ENCODE data around the gene ZNRF3. TPM values are rescaled to one million over a fixed set of nuclear protein-coding genes. Genes with fewer than 3 reads are reported as not detected.

Gene ZNRF3
- total RNA-seq, 1 experiment from 2014 or later, result 9.7 TPM

- no peak overlapping the region for H3K27ac ChIP-seq
- no peaks in the 10 kb centered on the region for H3K9me3 ChIP-seq (replicated peaks)
- no peaks in the 10 kb centered on the region; the same call in 1 of the 2 replicates for H3K36me3 ChIP-seq
- peaks cover 7% of the 10 kb centered on the region; the same call in 1 of the 2 replicates for H3K4me1 ChIP-seq
- DNase-seq, result no peak
- H3K4me3 ChIP-seq, result no peak overlapping the region
- no peaks in the 10 kb centered on the region for H3K27me3 ChIP-seq
Measured at GRCh38 chr22:28925916-28926315, 42.5 kb downstream of the ZNRF3 start.

GRCh38 chr22:28927630-28928029 lies 44.3 kb downstream of the ZNRF3 start:
- Histone ChIP-seq H3K4me1 (peaks cover 7% of the 10 kb centered on the region; the same call in 1 of the 2 replicates), H3K9me3 (replicated peaks) (no peaks in the 10 kb centered on the region), H3K4me3 (no peak overlapping the region), H3K27me3 (no peaks in the 10 kb centered on the region), H3K36me3 (no peaks in the 10 kb centered on the region; the same call in 1 of the 2 replicates), H3K27ac (no peak overlapping the region)
- no peak for DNase-seq

DNA sequence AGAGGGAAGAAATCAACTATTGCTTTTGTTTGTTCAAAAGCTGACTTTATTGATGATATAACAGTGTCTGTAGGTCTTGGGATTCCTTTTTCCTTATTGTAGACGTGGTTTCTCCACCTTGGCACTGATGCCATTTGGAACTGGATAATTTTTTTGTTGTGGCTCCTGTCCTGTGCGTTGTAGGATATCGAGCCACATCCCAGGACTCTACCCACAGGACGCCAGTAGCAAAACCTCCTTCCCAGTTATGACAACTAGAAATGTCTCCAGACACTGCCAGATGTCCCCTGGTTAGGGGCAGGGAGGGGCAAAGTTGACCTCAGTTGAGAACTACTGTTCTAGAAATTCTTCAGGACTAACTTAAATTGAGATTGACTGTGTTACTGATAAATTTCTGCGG lies 45.8 kb downstream of the ZNRF3 start:
- Histone ChIP-seq H3K36me3 (no peaks in the 10 kb centered on the region; the same call in 1 of the 2 replicates), H3K27ac (no peak overlapping the region), H3K9me3 (replicated peaks) (no peaks in the 10 kb centered on the region), H3K4me3 (no peak overlapping the region), H3K27me3 (no peaks in the 10 kb centered on the region), H3K4me1 (peaks cover 2% of the 10 kb centered on the region; the same call in 1 of the 2 replicates)
- no peak for DNase-seq

GRCh38 chr22:28930357-28931007 lies 47.1 kb downstream of the ZNRF3 start:
- Histone ChIP-seq H3K36me3 (no peaks in the 10 kb centered on the region), H3K4me1 (no peaks in the 10 kb centered on the region), H3K9me3 (replicated peaks) (no peaks in the 10 kb centered on the region), H3K27me3 (no peaks in the 10 kb centered on the region), H3K4me3 (no peak overlapping the region), H3K27ac (no peak overlapping the region)
- no peak for DNase-seq

- Histone ChIP-seq H3K4me1 (no peaks in the 10 kb centered on the region), H3K36me3 (no peaks in the 10 kb centered on the region), H3K27me3 (no peaks in the 10 kb centered on the region), H3K4me3 (no peak overlapping the region), H3K27ac (no peak overlapping the region), H3K9me3 (replicated peaks) (no peaks in the 10 kb centered on the region)
- no peak for DNase-seq
Measured at GRCh38 chr22:28931844-28932567, 48.6 kb downstream of the ZNRF3 start.

GRCh38 chr22:28933321-28933720 lies 49.9 kb downstream of the ZNRF3 start:
- H3K27ac ChIP-seq, result no peak overlapping the region
- H3K4me3 ChIP-seq, result no peak overlapping the region
- H3K36me3 ChIP-seq, result no peaks in the 10 kb centered on the region
- no peaks in the 10 kb centered on the region for H3K27me3 ChIP-seq
- DNase-seq, result no peak
- H3K9me3 ChIP-seq (replicated peaks), result no peaks in the 10 kb centered on the region
- no peaks in the 10 kb centered on the region for H3K4me1 ChIP-seq

- Histone ChIP-seq H3K9me3 (replicated peaks) (no peaks in the 10 kb centered on the region), H3K27ac (no peak overlapping the region), H3K4me3 (no peak overlapping the region), H3K4me1 (no peaks in the 10 kb centered on the region), H3K27me3 (no peaks in the 10 kb centered on the region), H3K36me3 (no peaks in the 10 kb centered on the region)
- DNase-seq, result no peak
Measured at GRCh38 chr22:28934026-28934425, 50.7 kb downstream of the ZNRF3 start.

DNA sequence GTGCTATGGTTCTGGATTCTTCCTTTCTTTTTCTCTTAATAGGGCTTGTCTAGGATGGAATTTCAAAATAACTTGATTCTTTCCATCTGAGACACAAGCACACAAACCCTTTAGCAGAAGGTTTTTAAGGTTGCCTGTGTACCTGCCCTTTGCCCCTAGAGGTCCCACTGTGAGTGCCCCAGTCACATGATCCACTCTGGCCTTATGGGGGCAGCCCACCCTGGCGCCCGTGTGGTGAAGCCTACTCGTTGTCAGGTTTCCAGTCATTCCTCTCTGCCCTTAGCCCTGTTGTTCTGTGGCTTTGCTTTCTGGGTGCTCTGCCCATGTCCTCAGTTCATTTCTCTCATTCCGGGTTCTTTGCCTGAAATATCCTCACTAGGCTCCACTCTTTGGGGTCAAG lies 51.8 kb downstream of the ZNRF3 start:
- no peaks in the 10 kb centered on the region for H3K36me3 ChIP-seq
- no peaks in the 10 kb centered on the region for H3K27me3 ChIP-seq
- no peak overlapping the region for H3K27ac ChIP-seq
- DNase-seq, result no peak
- no peaks in the 10 kb centered on the region for H3K4me1 ChIP-seq
- no peak overlapping the region for H3K4me3 ChIP-seq
- H3K9me3 ChIP-seq (replicated peaks), result no peaks in the 10 kb centered on the region

- Histone ChIP-seq H3K4me1 (no peaks in the 10 kb centered on the region), H3K36me3 (no peaks in the 10 kb centered on the region), H3K27ac (no peak overlapping the region), H3K27me3 (no peaks in the 10 kb centered on the region), H3K4me3 (no peak overlapping the region), H3K9me3 (replicated peaks) (no peaks in the 10 kb centered on the region)
- DNase-seq, result no peak
Measured at GRCh38 chr22:28935713-28936112, 52.3 kb downstream of the ZNRF3 start.

GRCh38 chr22:28936200-28936599 lies 52.8 kb downstream of the ZNRF3 start:
- no peak for DNase-seq
- Histone ChIP-seq H3K27ac (no peak overlapping the region), H3K4me1 (no peaks in the 10 kb centered on the region), H3K9me3 (replicated peaks) (no peaks in the 10 kb centered on the region), H3K27me3 (no peaks in the 10 kb centered on the region), H3K36me3 (no peaks in the 10 kb centered on the region), H3K4me3 (no peak overlapping the region)

DNA sequence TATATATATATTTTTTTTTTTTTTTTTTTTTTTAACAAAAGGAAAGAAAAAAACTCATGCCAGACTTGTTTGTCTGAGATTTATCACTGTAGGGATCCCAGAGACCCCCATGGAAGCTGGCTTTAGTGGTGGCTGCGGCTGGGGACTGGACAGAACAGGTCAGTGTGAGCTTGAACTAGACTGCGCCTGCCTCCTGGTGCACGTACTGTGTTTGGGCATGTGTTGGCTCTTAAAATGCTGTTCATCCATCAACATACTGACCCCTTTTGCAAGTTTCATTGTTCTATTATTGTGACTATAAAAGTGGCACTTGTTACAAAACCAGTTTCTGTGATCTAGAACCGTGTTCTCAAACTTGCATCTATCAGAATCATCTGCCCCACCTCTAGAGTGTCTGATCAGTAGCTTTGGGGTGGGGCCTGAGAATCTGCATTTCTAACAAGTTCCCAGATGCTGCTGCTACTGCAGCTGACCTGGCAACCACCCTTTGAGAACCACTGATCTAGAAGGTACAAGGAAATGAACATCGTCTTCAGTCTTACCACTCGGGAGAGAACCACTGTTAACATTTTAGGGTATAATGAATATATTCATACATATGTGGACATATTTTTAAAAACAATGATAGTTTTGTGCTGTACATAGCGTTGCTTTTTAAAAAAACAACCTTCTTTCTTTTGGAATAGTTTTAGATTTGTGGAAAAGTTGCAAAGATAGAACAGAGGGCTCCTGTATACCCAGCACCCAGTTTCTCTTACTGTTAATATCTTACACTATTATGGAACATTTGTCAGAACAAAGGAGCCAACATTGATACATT lies 54.0 kb downstream of the ZNRF3 start:
- Histone ChIP-seq H3K9me3 (replicated peaks) (no peaks in the 10 kb centered on the region), H3K27ac (no peak overlapping the region), H3K27me3 (no peaks in the 10 kb centered on the region), H3K4me1 (no peaks in the 10 kb centered on the region), H3K36me3 (no peaks in the 10 kb centered on the region), H3K4me3 (no peak overlapping the region)
- no peak for DNase-seq

DNA sequence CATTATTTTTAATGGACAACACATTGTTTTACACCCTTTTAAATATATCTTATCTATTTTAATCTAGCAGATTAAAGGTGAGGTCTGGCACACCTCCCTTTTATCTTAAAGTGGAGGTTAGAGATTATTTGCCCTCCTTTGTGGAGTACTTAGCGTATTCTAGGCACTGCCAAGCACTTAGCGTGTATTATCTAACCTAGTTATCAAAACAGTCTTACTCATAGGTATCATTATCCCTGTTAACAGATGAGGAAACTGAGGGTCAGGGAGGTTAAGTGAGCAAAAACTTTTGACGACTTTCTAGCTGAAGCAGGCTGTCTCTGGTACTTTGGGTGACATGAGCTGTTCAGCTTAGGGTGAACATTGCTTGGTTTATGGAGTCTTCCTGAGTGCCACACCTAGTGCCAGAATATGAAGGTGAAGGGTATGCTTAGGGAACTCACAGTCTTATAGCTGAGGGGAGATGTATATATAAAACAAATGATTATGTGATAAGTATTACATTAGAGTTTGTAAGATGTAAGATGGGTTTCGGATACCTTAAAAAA lies 55.0 kb downstream of the ZNRF3 start:
- Histone ChIP-seq H3K9me3 (replicated peaks) (no peaks in the 10 kb centered on the region), H3K27ac (no peak overlapping the region), H3K4me3 (no peak overlapping the region), H3K36me3 (no peaks in the 10 kb centered on the region), H3K4me1 (no peaks in the 10 kb centered on the region), H3K27me3 (no peaks in the 10 kb centered on the region)
- no peak for DNase-seq

DNA sequence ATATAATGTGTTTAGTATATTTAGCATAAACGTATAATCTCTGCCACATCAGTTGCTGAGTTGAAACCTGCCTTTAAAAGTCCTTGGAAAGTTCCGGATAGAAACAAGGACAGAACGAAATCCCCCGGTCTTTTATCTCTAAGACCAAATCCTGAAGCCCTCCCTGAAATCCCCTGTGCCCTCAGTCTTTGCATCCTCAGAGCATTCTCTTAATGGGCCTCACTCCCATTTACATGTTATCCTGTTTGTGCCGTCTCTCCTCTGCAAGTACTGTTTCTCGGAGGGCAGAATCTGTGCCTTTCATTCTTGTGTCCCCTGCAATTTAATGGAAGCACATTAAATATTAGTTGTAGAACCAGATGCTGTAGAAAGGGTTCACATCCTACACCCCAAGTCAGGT lies 56.0 kb downstream of the ZNRF3 start:
- Histone ChIP-seq H3K9me3 (replicated peaks) (no peaks in the 10 kb centered on the region), H3K4me3 (no peak overlapping the region), H3K36me3 (no peaks in the 10 kb centered on the region), H3K4me1 (no peaks in the 10 kb centered on the region), H3K27me3 (no peaks in the 10 kb centered on the region), H3K27ac (no peak overlapping the region)
- DNase-seq, result no peak

DNA sequence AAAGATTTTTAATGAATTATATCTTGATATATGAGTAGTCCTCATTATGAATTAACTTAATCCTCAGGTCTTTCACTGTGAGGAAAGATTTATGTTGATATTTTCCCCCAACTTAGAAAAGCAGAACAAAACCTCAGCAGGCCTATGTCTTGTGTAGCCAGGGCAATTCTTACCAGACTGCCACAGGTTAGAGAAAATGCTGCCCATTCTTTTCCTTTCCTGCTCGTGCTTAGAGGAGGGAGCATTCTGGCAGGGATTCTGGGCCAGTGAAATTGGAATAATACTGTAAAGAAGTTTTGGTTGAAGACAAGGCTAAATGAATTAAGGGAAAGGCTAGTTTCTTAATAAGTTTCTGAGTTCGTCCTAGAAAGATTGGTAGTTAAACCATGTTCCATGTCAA lies 56.6 kb downstream of the ZNRF3 start:
- Histone ChIP-seq H3K4me3 (no peak overlapping the region), H3K27me3 (no peaks in the 10 kb centered on the region), H3K36me3 (no peaks in the 10 kb centered on the region), H3K9me3 (replicated peaks) (no peaks in the 10 kb centered on the region), H3K4me1 (no peaks in the 10 kb centered on the region), H3K27ac (no peak overlapping the region)
- no peak for DNase-seq

GRCh38 chr22:28940441-28940840 lies 57.1 kb downstream of the ZNRF3 start:
- no peak overlapping the region for H3K4me3 ChIP-seq
- no peaks in the 10 kb centered on the region for H3K36me3 ChIP-seq
- no peaks in the 10 kb centered on the region for H3K27me3 ChIP-seq
- no peak for DNase-seq
- H3K4me1 ChIP-seq, result no peaks in the 10 kb centered on the region
- H3K27ac ChIP-seq, result no peak overlapping the region
- H3K9me3 ChIP-seq (replicated peaks), result no peaks in the 10 kb centered on the region
